Keratinocyte (primary cell): ENCODE measurements around the gene SLC25A44. TPM values are rescaled to one million over a fixed set of nuclear protein-coding genes. Genes with fewer than 3 reads are reported as not detected.

Source experiments
- DNase-seq: peaks from one replicate; pipeline ENCODE4 v3.0.0-alpha.2; 2011; ENCODE audit warnings: low read depth, missing footprints, low spot score
- FAIRE-seq: peaks from 2 replicates; lab custom pipeline; 2011; peaks lifted over from hg19 to GRCh38; lab: Jason Lieb, UNC
- H2AFZ ChIP-seq: 2 replicates; pipeline ENCODE4 v1.6.0; 2012; ENCODE audit warnings: low read length, control low read depth, inconsistent platforms; ENCODE audit not compliant: control insufficient read depth
- H3K27ac ChIP-seq: 2 replicates; pipeline ENCODE4 v1.5.1; 2011; ENCODE audit warnings: low read length; ENCODE audit not compliant: control insufficient read depth, insufficient read depth
- H3K27me3 ChIP-seq: 3 replicates; pipeline ENCODE4 v1.6.0; 2011; ENCODE audit warnings: low read length; ENCODE audit not compliant: control insufficient read depth, insufficient read depth; ENCODE audit errors: extremely low read depth
- H3K36me3 ChIP-seq, 2 experiments: 2 replicates in 1 of 2; 3 replicates in 1 of 2; pipeline ENCODE4 v1.5.1; 2011; ENCODE audit warnings: low read length in 2 of 2, mild to moderate bottlenecking in 1 of 2; ENCODE audit not compliant: control insufficient read depth in 2 of 2, insufficient read depth in 2 of 2; ENCODE audit errors: extremely low read depth in 1 of 2
- H3K4me1 ChIP-seq: 3 replicates; pipeline ENCODE4 v1.5.1; 2011; ENCODE audit warnings: low read length; ENCODE audit not compliant: control insufficient read depth, insufficient read depth; ENCODE audit errors: extremely low read depth
- H3K4me2 ChIP-seq: 3 replicates; pipeline ENCODE4 v1.6.0; 2011; ENCODE audit warnings: low read depth, low read length; ENCODE audit not compliant: control insufficient read depth, insufficient read depth; ENCODE audit errors: extremely low read depth
- H3K4me3 ChIP-seq, 3 experiments: fragments of 200-600 bp in 1 of 3; sonication (generic) in 1 of 3; 2 replicates in 2 of 3; 3 replicates in 1 of 3; pipeline ENCODE4 v1.5.1; 2011 to 2016; ENCODE audit warnings: low read length in 3 of 3, mild to moderate bottlenecking in 3 of 3, control low read depth in 2 of 3, inconsistent platforms in 1 of 3, low read depth in 1 of 3, mixed read lengths in 1 of 3, mixed run types in 1 of 3, moderate library complexity in 1 of 3; ENCODE audit not compliant: control insufficient read depth in 2 of 3, insufficient read depth in 2 of 3; ENCODE audit errors: extremely low read depth in 1 of 3
- H3K79me2 ChIP-seq: 2 replicates; pipeline ENCODE4 v1.6.0; 2012; ENCODE audit warnings: low read length; ENCODE audit not compliant: control insufficient read depth, insufficient read depth
- H3K9ac ChIP-seq: 3 replicates; pipeline ENCODE4 v1.6.0; 2011; ENCODE audit warnings: low read length; ENCODE audit not compliant: control insufficient read depth, insufficient read depth; ENCODE audit errors: extremely low read depth
- H3K9me1 ChIP-seq: 3 replicates; pipeline ENCODE4 v1.6.0; 2011; ENCODE audit warnings: low read length; ENCODE audit not compliant: control insufficient read depth, insufficient read depth; ENCODE audit errors: extremely low read depth
- H3K9me3 ChIP-seq: 2 replicates; pipeline ENCODE4 v1.5.1; 2012; ENCODE audit warnings: low read depth, low read length; ENCODE audit not compliant: control insufficient read depth
- H4K20me1 ChIP-seq: 3 replicates; pipeline ENCODE4 v1.6.0; 2011; ENCODE audit warnings: low read length; ENCODE audit not compliant: control insufficient read depth, insufficient read depth; ENCODE audit errors: extremely low read depth
- EZH2 ChIP-seq: IDR thresholded peaks from one replicate; pipeline ENCODE4 v1.6.1; 2012; ENCODE audit warnings: inconsistent platforms, mild to moderate bottlenecking, low read length, moderate library complexity
- dilution Hi-C: fragments of 300-500 bp; cut with MboI; formaldehyde crosslinking; loops from one replicate; pipeline ENCODE4 v1.7.0; 2020; ENCODE audit warnings: low sequenced_read_pairs; ENCODE audit not compliant: extremely low pct_ligation_motif_present
- polyA plus RNA-seq, 5 experiments: library from polyadenylated mRNA; depleted of rRNA in 3 of 5; stranded (reverse) in 3 of 5; stranded (forward) in 1 of 5; unstranded in 1 of 5; fragments of >200 nt; gene quantifications; 1 replicate in 1 of 5; 2 replicates in 3 of 5; 3 replicates in 1 of 5; pipeline versions ENCODE4 v1.2.1 to v1.2.3, GENCODE V29; 2011 to 2012; ENCODE audit warnings: missing spikeins in 2 of 5, low read depth in 1 of 5, low replicate concordance in 1 of 5
- TF ChIP-seq, protein P1 (sequence below), 3 experiments: IDR thresholded peaks in 1 of 3; conservative IDR thresholded peaks in 1 of 3; optimal IDR thresholded peaks in 1 of 3; 2 replicates in 2 of 3; 3 replicates in 1 of 3; pipeline versions ENCODE3 to v1.5.1; 2011; ENCODE audit warnings: low read length in 3 of 3, mild to moderate bottlenecking in 3 of 3, moderate library complexity in 2 of 3, control low read depth in 1 of 3, inconsistent platforms in 1 of 3; ENCODE audit not compliant: insufficient read depth in 2 of 3; ENCODE audit errors: extremely low read depth in 1 of 3

SLC25A44 gene
- polyA plus RNA-seq, 1 donor (not counting 4 experiments of a cell fraction or from before 2014, with no cell fraction given), result 24.4 TPM

- Histone ChIP-seq H3K27me3 (peaks cover 13% of the 10 kb centered on the region), H4K20me1 (no peaks in the 10 kb centered on the region), H3K9me1 (no peaks in the 10 kb centered on the region), H2AFZ (no peak overlapping the region), H3K9me3 (no peaks in the 10 kb centered on the region), H3K36me3 (peaks cover 14 to 23% of the 10 kb centered on the region in 2 experiments), H3K4me3 (no peak overlapping the region), H3K27ac (no peak overlapping the region), H3K9ac (no peak overlapping the region), H3K79me2 (no peaks in the 10 kb centered on the region), H3K4me2 (peak overlapping the region; percentile 41), H3K4me1 (peaks cover 27% of the 10 kb centered on the region)
- TF ChIP-seq, protein P1, sequence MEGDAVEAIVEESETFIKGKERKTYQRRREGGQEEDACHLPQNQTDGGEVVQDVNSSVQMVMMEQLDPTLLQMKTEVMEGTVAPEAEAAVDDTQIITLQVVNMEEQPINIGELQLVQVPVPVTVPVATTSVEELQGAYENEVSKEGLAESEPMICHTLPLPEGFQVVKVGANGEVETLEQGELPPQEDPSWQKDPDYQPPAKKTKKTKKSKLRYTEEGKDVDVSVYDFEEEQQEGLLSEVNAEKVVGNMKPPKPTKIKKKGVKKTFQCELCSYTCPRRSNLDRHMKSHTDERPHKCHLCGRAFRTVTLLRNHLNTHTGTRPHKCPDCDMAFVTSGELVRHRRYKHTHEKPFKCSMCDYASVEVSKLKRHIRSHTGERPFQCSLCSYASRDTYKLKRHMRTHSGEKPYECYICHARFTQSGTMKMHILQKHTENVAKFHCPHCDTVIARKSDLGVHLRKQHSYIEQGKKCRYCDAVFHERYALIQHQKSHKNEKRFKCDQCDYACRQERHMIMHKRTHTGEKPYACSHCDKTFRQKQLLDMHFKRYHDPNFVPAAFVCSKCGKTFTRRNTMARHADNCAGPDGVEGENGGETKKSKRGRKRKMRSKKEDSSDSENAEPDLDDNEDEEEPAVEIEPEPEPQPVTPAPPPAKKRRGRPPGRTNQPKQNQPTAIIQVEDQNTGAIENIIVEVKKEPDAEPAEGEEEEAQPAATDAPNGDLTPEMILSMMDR (optimal IDR thresholded peaks at IDR 0.05 in 1 of 3, IDR thresholded peaks at IDR 0.05 in 1 of 3, conservative IDR thresholded peaks at IDR 0.05 in 1 of 3; ENCODE audit: extremely low read depth in 1 of 3, insufficient read depth in 2 of 3, low read length in 3 of 3), result no peak
- no peak for TF ChIP-seq EZH2
- DNase-seq (no peak), FAIRE-seq (peak; percentile 32)
- dilution Hi-C loops, result no loop called here
Measured at GRCh38 chr1:156246781-156247459, 53.0 kb downstream of the SLC25A44 start.

- H3K9me1 ChIP-seq, result no peaks in the 10 kb centered on the region
- H3K36me3 ChIP-seq, result peaks cover 15 to 29% of the 10 kb centered on the region in 2 experiments
- no peak for TF ChIP-seq EZH2
- TF ChIP-seq, protein P1 (optimal IDR thresholded peaks at IDR 0.05 in 1 of 3, IDR thresholded peaks at IDR 0.05 in 1 of 3, conservative IDR thresholded peaks at IDR 0.05 in 1 of 3; ENCODE audit: extremely low read depth in 1 of 3, insufficient read depth in 2 of 3, low read length in 3 of 3), result no peak
- H3K9ac ChIP-seq, result no peak within 1 kb of the TSS
- peak within 1 kb of the TSS; percentile 41 for H3K4me2 ChIP-seq
- H3K4me3 ChIP-seq, result no peak within 1 kb of the TSS
- dilution Hi-C loops, result no loop called here
- H3K4me1 ChIP-seq, result peaks cover 25% of the 10 kb centered on the region
- DNase-seq, result no peak
- H2AFZ ChIP-seq, result no peak within 1 kb of the TSS
- H3K27me3 ChIP-seq, result peaks cover 13% of the 10 kb centered on the region
- H3K79me2 ChIP-seq, result no peaks in the 10 kb centered on the region
- H4K20me1 ChIP-seq, result no peaks in the 10 kb centered on the region
- FAIRE-seq, result no peak
- H3K27ac ChIP-seq, result no peak within 1 kb of the TSS
- H3K9me3 ChIP-seq, result no peaks in the 10 kb centered on the region
Measured at GRCh38 chr1:156247460-156248322, 53.8 kb downstream of the SLC25A44 start, which contains the start of gene PAQR6. TSS of gene PAQR6 (minus strand) at chr1:156248056. CDS start at chr1:156246731, 1,325 bp downstream.
